Subcutaneous adipose tissue (tissue), 4 donors: ENCODE measurements around the gene OTUB1. TPM values are rescaled to one million over a fixed set of nuclear protein-coding genes. Genes with fewer than 3 reads are reported as not detected.

ENCODE experiments used
- small RNA-seq: library from RNA; depleted of rRNA; stranded (forward); fragments of <200 nt; gene quantifications from one replicate; pipeline ENCODE3, GENCODE V24; 2016
- total RNA-seq, 4 donors: library from RNA; depleted of rRNA; stranded (reverse); fragments of >200 nt; gene quantifications; one replicate each; pipeline ENCODE4 v1.1.0, GENCODE V29; 2016
- TF ChIP-seq, protein P1 (sequence below): fragments of 450-650 bp; IDR thresholded peaks from one replicate; pipeline ENCODE4 v1.5.1; 2016; ENCODE audit warnings: low read depth, mild to moderate bottlenecking, control low read depth, antibody characterized with exemption, moderate library complexity

Gene OTUB1
- total RNA-seq, 4 donors from 2014 or later, result 41.6 to 49.1 (median 44.4) TPM

DNA sequence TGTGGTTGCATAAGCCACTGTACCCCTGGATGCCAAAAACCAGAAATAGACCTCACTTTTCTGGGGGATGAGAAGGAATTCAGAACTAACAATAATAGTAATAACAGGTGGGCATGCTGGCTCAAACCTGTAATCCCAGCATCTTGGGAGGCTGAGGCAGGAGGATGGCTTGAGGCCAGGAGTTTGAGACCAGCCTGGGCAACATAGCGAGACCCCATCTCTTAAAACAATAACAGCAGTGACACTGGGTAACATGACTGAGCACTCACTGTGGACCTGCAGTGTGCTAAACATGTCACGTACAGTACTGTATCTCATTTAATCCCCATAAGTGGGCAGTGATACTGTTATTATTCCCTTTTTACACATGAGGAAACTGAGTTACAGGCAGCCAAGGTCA lies 59.5 kb downstream of the OTUB1 start:
- TF ChIP-seq, protein P1, sequence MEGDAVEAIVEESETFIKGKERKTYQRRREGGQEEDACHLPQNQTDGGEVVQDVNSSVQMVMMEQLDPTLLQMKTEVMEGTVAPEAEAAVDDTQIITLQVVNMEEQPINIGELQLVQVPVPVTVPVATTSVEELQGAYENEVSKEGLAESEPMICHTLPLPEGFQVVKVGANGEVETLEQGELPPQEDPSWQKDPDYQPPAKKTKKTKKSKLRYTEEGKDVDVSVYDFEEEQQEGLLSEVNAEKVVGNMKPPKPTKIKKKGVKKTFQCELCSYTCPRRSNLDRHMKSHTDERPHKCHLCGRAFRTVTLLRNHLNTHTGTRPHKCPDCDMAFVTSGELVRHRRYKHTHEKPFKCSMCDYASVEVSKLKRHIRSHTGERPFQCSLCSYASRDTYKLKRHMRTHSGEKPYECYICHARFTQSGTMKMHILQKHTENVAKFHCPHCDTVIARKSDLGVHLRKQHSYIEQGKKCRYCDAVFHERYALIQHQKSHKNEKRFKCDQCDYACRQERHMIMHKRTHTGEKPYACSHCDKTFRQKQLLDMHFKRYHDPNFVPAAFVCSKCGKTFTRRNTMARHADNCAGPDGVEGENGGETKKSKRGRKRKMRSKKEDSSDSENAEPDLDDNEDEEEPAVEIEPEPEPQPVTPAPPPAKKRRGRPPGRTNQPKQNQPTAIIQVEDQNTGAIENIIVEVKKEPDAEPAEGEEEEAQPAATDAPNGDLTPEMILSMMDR, result no peak

Small RNA genes lying within 50 kb of the gene (small RNA-seq; reads per million reads assigned to genes)
- not detected for gene RNU6-45P

Other genes starting within 250 kb of the OTUB1 start
- gene ZFTA, start 217.7 kb upstream of the OTUB1 start, total RNA-seq, result 10 to 100 TPM in 2 of 4 donors, 1 to 10 TPM in 2; 5.1 to 16.2 (median 8.7) TPM
- gene SPINDOC, start 173.0 kb upstream of the OTUB1 start, total RNA-seq, result 1 to 10 TPM; 4.6 to 7.3 (median 5.0) TPM
- gene MARK2, start 147.3 kb upstream of the OTUB1 start, total RNA-seq, result 10 to 100 TPM in 3 of 4 donors, 1 to 10 TPM in 1; 9.9 to 16.4 (median 13.3) TPM
- gene RCOR2, start 69.3 kb upstream of the OTUB1 start, total RNA-seq, result under 1 TPM in 1 of 4 donors, not detected in 3; 0.88 TPM
- gene NAA40, start 47.4 kb upstream of the OTUB1 start, total RNA-seq, result 10 to 100 TPM in 1 of 4 donors, 1 to 10 TPM in 3; 4.6 to 11.2 (median 7.4) TPM
- 100 to 1,000 TPM; 299 to 526 (median 371) TPM for gene COX8A, start 11.8 kb upstream of the OTUB1 start, total RNA-seq
- gene FLRT1, start 49.5 kb downstream of the OTUB1 start, total RNA-seq, result under 1 TPM in 1 of 4 donors, not detected in 3; 0.22 TPM
- 10 to 100 TPM in 3 of 4 donors, 1 to 10 TPM in 1; 8.0 to 24.0 (median 19.8) TPM for gene MACROD1, start 179.7 kb downstream of the OTUB1 start, total RNA-seq
- 100 to 1,000 TPM in 1 of 4 donors, 10 to 100 TPM in 3; 53.5 to 100 (median 72.6) TPM for gene STIP1, start 199.7 kb downstream of the OTUB1 start, total RNA-seq
- gene FERMT3, start 220.3 kb downstream of the OTUB1 start, total RNA-seq, result 10 to 100 TPM; 23.5 to 97.6 (median 42.2) TPM
- 10 to 100 TPM; 34.1 to 89.1 (median 43.6) TPM for gene TRPT1, start 239.7 kb downstream of the OTUB1 start, total RNA-seq
- gene NUDT22, start 239.8 kb downstream of the OTUB1 start, total RNA-seq, result 10 to 100 TPM; 19.2 to 77.6 (median 41.8) TPM
- gene DNAJC4, start 244.1 kb downstream of the OTUB1 start, total RNA-seq, result 10 to 100 TPM; 21.5 to 32.0 (median 26.9) TPM
- 100 to 1,000 TPM; 122 to 332 (median 231) TPM for gene VEGFB, start 248.1 kb downstream of the OTUB1 start, total RNA-seq